Stimulated activated CD8-positive, alpha-beta memory T cell treated with anti-CD3 and anti-CD28 coated beads, Interleukin-4, amount 100 ng/mL, for 1 hour (primary cell): ENCODE data around the gene XPNPEP2.

Experiments
- DNase-seq, 2 donors: peaks; one replicate each; pipeline ENCODE4 v3.0.0-alpha.2; 2020; ENCODE audit warnings: low read depth in 2 of 2, low spot score in 1 of 2

Gene XPNPEP2

GRCh38 chrX:129797251-129797906, 58.6 kb downstream of the XPNPEP2 start:
- DNase-seq: no peak

GRCh38 chrX:129798456-129798855, 59.7 kb downstream of the XPNPEP2 start:
- DNase-seq: no peak

DNA sequence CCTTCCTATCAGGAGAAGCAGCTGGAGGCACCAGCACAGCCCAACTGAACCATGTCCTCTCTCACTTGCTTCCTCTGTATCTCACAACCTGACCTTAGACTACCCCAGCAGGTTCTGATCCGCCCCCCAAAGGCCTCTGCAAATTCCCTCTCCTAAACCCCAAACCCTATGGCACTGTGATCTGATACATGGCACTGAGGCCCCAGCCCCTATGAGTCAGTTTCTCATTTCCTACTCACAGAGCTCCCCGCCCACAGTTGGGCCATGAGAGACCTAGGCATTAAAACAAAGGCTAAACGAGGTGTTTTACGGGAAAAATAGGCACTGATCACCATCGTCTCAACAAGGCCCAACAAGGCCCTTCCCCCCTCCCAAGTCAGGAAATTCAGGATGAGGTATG, 60.1 kb downstream of the XPNPEP2 start:
- DNase-seq: no peak

- no peak for DNase-seq
Measured at GRCh38 chrX:129800186-129800585, 61.4 kb downstream of the XPNPEP2 start.

GRCh38 chrX:129802863-129803262, 64.1 kb downstream of the XPNPEP2 start:
- DNase-seq: no peak

- DNase-seq: no peak
Measured at GRCh38 chrX:129804806-129805205, 66.0 kb downstream of the XPNPEP2 start.

- no peak for DNase-seq
Measured at GRCh38 chrX:129808158-129808828, 69.5 kb downstream of the XPNPEP2 start.

GRCh38 chrX:129808829-129809796, 70.3 kb downstream of the XPNPEP2 start:
- no peak for DNase-seq

- DNase-seq: no peak
Measured at GRCh38 chrX:129813662-129814368, 75.0 kb downstream of the XPNPEP2 start.

GRCh38 chrX:129818123-129818522, 79.3 kb downstream of the XPNPEP2 start:
- DNase-seq: no peak
